Liver (tissue), 3 donors: ENCODE data around the gene COL11A1.

Experiments
- FOXA1 ChIP-seq: IDR thresholded peaks from 2 replicates; pipeline ENCODE4 v1.6.1; 2016; ENCODE audit warnings: antibody characterized with exemption
- HNF4A ChIP-seq, 2 donors: conservative IDR thresholded peaks; 2 replicates each; pipeline ENCODE4 v1.6.1; 2016; ENCODE audit warnings: antibody characterized with exemption in 2 of 2, mild to moderate bottlenecking in 2 of 2
- RAD21 ChIP-seq, 2 donors: IDR thresholded peaks; 2 replicates each; pipeline ENCODE4 v1.6.1; 2016; ENCODE audit warnings: antibody characterized with exemption in 2 of 2, mild to moderate bottlenecking in 2 of 2
- RXRA ChIP-seq, 2 donors: IDR thresholded peaks; 2 replicates each; pipeline ENCODE4 v1.6.1; 2017 to 2018; ENCODE audit warnings: antibody characterized with exemption in 2 of 2, mild to moderate bottlenecking in 1 of 2
- TAF1 ChIP-seq: conservative IDR thresholded peaks from 2 replicates; pipeline ENCODE4 v1.6.1; 2016; ENCODE audit warnings: antibody characterized with exemption, mild to moderate bottlenecking
- YY1 ChIP-seq: IDR thresholded peaks from 2 replicates; pipeline ENCODE4 v1.6.1; 2016; ENCODE audit warnings: antibody characterized with exemption, mild to moderate bottlenecking
- TF ChIP-seq, protein P1 (sequence below): fragments of 150-350 bp; IDR thresholded peaks from 2 replicates; pipeline ENCODE4 v1.5.1; 2017; ENCODE audit warnings: improper control_type of control experiment, low read depth, low read length; ENCODE audit not compliant: missing input control
- TF ChIP-seq, protein P2 (sequence below): IDR thresholded peaks from 2 replicates; pipeline ENCODE4 v1.6.1; 2016; ENCODE audit warnings: antibody characterized with exemption
- TF ChIP-seq, protein P3 (sequence below): IDR thresholded peaks from 2 replicates; pipeline ENCODE4 v1.6.1; 2016; ENCODE audit warnings: antibody characterized with exemption, mild to moderate bottlenecking
- donor health status: healthy.
- donor health status: healthy.

DNA sequence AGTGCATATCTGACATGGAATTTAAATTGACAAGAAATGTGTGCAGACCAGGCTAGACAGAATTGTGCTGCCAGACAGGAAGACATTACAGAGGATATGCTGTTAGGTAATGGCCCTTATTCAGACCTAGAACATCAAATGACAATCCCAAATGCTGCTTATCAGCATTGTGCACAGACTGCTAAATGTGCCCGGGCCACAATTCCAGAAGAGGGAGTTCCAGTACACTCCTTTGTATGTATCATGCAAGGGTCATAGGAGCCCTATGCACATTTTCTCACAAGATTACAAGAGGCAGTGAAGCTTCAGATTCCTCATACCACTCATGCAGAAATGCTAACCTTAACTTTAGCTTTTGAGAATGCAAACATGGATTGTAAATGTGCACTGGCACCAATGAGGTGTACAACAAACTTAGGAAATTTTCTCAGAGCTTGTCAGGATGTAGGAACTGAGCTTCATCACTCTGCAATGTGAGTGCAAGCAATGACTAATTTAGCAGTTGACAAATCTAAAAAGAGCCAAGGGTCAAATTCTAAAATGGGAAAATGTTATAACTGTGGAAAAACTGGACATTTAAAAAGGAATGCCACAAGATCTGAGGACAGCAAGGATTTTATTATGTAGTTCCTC lies 273.5 kb downstream of the COL11A1 start:
- TF ChIP-seq HNF4A (conservative IDR thresholded peaks at IDR 0.05) (no peak), RAD21 (IDR thresholded peaks at IDR 0.05) (no peak), YY1 (no peak), FOXA1 (no peak), RXRA (IDR thresholded peaks at IDR 0.05) (no peak), TAF1 (no peak)
- TF ChIP-seq, protein P1, sequence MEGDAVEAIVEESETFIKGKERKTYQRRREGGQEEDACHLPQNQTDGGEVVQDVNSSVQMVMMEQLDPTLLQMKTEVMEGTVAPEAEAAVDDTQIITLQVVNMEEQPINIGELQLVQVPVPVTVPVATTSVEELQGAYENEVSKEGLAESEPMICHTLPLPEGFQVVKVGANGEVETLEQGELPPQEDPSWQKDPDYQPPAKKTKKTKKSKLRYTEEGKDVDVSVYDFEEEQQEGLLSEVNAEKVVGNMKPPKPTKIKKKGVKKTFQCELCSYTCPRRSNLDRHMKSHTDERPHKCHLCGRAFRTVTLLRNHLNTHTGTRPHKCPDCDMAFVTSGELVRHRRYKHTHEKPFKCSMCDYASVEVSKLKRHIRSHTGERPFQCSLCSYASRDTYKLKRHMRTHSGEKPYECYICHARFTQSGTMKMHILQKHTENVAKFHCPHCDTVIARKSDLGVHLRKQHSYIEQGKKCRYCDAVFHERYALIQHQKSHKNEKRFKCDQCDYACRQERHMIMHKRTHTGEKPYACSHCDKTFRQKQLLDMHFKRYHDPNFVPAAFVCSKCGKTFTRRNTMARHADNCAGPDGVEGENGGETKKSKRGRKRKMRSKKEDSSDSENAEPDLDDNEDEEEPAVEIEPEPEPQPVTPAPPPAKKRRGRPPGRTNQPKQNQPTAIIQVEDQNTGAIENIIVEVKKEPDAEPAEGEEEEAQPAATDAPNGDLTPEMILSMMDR: no peak
- TF ChIP-seq, protein P2, sequence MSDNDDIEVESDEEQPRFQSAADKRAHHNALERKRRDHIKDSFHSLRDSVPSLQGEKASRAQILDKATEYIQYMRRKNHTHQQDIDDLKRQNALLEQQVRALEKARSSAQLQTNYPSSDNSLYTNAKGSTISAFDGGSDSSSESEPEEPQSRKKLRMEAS: no peak
- TF ChIP-seq, protein P3, sequence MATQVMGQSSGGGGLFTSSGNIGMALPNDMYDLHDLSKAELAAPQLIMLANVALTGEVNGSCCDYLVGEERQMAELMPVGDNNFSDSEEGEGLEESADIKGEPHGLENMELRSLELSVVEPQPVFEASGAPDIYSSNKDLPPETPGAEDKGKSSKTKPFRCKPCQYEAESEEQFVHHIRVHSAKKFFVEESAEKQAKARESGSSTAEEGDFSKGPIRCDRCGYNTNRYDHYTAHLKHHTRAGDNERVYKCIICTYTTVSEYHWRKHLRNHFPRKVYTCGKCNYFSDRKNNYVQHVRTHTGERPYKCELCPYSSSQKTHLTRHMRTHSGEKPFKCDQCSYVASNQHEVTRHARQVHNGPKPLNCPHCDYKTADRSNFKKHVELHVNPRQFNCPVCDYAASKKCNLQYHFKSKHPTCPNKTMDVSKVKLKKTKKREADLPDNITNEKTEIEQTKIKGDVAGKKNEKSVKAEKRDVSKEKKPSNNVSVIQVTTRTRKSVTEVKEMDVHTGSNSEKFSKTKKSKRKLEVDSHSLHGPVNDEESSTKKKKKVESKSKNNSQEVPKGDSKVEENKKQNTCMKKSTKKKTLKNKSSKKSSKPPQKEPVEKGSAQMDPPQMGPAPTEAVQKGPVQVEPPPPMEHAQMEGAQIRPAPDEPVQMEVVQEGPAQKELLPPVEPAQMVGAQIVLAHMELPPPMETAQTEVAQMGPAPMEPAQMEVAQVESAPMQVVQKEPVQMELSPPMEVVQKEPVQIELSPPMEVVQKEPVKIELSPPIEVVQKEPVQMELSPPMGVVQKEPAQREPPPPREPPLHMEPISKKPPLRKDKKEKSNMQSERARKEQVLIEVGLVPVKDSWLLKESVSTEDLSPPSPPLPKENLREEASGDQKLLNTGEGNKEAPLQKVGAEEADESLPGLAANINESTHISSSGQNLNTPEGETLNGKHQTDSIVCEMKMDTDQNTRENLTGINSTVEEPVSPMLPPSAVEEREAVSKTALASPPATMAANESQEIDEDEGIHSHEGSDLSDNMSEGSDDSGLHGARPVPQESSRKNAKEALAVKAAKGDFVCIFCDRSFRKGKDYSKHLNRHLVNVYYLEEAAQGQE: no peak
